GM12878 (cell line): ENCODE measurements around the gene TAS2R13. TPM values are rescaled to one million over a fixed set of nuclear protein-coding genes. Genes with fewer than 3 reads are reported as not detected.

Experiments
- HCFC1 ChIP-seq: fragments of 150-350 bp; IDR thresholded peaks from 2 replicates; pipeline ENCODE4 v1.6.1; 2014; ENCODE audit warnings: low read length
- IKZF1 ChIP-seq: fragments of 450-650 bp; conservative IDR thresholded peaks from 2 replicates; pipeline ENCODE4 v1.6.1; 2017; ENCODE audit warnings: antibody characterized with exemption, mild to moderate bottlenecking
- NR2C1 ChIP-seq: fragments of 450-650 bp; IDR thresholded peaks from 2 replicates; pipeline ENCODE4 v1.6.1; 2017; ENCODE audit warnings: antibody characterized with exemption, mild to moderate bottlenecking, moderate library complexity
- REST ChIP-seq: IDR thresholded peaks from 2 replicates; pipeline ENCODE4 v1.6.1; 2012; ENCODE audit warnings: mild to moderate bottlenecking, low read depth, low read length
- WRNIP1 ChIP-seq: IDR thresholded peaks from 2 replicates; pipeline ENCODE4 v1.6.1; 2011; ENCODE audit warnings: low read depth, low read length, improper control_type of control experiment, borderline replicate concordance
- polyA plus RNA-seq, 11 experiments: library from polyadenylated mRNA; depleted of rRNA in 4 of 11; unstranded in 6 of 11; stranded (reverse) in 5 of 11; fragments of >200 nt; fragmentation: Nextera tagmentation in 4 of 11; fragmentation: Illumina TruSeq in 1 of 11; extraction: Ambion mirVana in 4 of 11; extraction: Trizol in 1 of 11; gene quantifications; 1 replicate in 1 of 11; 2 replicates in 10 of 11; pipeline versions ENCODE4 v1.2.1 to v1.2.3, GENCODE V29; 2011 to 2016; ENCODE audit warnings: inconsistent platforms in 2 of 11, missing spikeins in 2 of 11, low read depth in 1 of 11
- total RNA-seq, 4 experiments: library from RNA; depleted of rRNA in 3 of 4; stranded (reverse); fragments of >200 nt in 3 of 4; fragmentation: Illumina TruSeq in 1 of 4; extraction: Trizol in 1 of 4; gene quantifications; 2 replicates each; pipeline versions ENCODE4 v1.2.1 to v1.2.3, GENCODE V29; 2013 to 2021
- TF ChIP-seq, protein P1 (sequence below): fragments of 450-650 bp; IDR thresholded peaks from 2 replicates; pipeline ENCODE4 v1.6.1; 2017; ENCODE audit warnings: mild to moderate bottlenecking, moderate library complexity

TAS2R13 gene
- total and polyA plus RNA-seq, 10 of the 15 experiments (the other 5 are each of a cell fraction or from before 2014, with no cell fraction given) = 0.12 to 2.2 (median 0.65) TPM; not detected in 4

DNA sequence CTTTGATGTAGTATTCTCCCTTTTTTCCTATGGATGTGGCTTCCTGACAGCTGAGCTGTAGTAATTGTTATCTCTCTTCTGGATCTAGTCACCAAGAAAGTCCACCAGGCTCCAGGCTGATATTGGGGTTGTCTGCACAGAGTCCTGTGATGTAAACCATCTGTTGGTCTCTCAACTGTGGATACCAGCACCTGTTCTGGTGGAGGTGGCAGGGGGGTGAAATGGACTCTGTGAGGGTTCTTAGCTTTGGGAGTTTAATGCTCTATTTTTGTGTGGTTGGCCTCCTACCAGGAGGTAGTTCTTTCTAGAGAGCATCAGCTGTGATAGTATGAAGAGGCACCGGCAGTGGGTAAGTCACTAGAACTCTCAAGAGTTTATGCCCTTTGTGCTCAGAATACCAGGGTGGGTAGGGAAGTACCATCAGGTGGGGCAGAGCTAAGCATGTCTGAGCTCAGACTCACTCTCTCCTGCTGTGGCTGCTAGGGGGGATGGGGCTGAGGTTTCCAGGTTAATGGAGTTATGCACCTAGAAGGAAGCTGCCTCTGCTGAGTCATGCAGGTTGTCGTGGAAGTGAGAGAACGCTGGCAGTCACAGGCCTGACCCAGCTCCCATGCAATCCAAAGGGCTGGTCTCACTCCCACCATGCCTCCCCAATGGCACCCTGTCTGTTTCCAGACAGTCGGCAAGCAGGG is 32.7 kb upstream of the TAS2R13 start (continued):
- TF ChIP-seq, protein P1, sequence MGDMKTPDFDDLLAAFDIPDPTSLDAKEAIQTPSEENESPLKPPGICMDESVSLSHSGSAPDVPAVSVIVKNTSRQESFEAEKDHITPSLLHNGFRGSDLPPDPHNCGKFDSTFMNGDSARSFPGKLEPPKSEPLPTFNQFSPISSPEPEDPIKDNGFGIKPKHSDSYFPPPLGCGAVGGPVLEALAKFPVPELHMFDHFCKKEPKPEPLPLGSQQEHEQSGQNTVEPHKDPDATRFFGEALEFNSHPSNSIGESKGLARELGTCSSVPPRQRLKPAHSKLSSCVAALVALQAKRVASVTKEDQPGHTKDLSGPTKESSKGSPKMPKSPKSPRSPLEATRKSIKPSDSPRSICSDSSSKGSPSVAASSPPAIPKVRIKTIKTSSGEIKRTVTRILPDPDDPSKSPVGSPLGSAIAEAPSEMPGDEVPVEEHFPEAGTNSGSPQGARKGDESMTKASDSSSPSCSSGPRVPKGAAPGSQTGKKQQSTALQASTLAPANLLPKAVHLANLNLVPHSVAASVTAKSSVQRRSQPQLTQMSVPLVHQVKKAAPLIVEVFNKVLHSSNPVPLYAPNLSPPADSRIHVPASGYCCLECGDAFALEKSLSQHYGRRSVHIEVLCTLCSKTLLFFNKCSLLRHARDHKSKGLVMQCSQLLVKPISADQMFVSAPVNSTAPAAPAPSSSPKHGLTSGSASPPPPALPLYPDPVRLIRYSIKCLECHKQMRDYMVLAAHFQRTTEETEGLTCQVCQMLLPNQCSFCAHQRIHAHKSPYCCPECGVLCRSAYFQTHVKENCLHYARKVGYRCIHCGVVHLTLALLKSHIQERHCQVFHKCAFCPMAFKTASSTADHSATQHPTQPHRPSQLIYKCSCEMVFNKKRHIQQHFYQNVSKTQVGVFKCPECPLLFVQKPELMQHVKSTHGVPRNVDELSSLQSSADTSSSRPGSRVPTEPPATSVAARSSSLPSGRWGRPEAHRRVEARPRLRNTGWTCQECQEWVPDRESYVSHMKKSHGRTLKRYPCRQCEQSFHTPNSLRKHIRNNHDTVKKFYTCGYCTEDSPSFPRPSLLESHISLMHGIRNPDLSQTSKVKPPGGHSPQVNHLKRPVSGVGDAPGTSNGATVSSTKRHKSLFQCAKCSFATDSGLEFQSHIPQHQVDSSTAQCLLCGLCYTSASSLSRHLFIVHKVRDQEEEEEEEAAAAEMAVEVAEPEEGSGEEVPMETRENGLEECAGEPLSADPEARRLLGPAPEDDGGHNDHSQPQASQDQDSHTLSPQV = no peak
- TF ChIP-seq REST (no peak), IKZF1 (no peak), NR2C1 (no peak), HCFC1 (no peak), WRNIP1 (no peak)
